Testis (tissue), 3 donors: ENCODE data around the gene KIF18B. TPM values are rescaled to one million over a fixed set of nuclear protein-coding genes. Genes with fewer than 3 reads are reported as not detected.

Source experiments
- DNase-seq: peaks from one replicate; pipeline ENCODE4 v3.0.0-alpha.2; 2019
- H3K27ac ChIP-seq, 2 donors: fragments of 200-600 bp; sonication (generic); one replicate each; pipeline ENCODE4 v1.5.1; 2019
- H3K27me3 ChIP-seq: fragments of 200-600 bp; sonication (generic); one replicate; pipeline ENCODE4 v1.5.1; 2019
- H3K36me3 ChIP-seq: fragments of 200-600 bp; sonication (generic); one replicate; pipeline ENCODE4 v1.5.1; 2017; ENCODE audit warnings: low read depth; ENCODE audit errors: missing control alignments
- H3K4me1 ChIP-seq: fragments of 200-600 bp; sonication (generic); one replicate; pipeline ENCODE4 v1.5.1; 2019
- H3K4me3 ChIP-seq, 2 donors: fragments of 200-600 bp; sonication (generic); one replicate each; pipeline ENCODE4 v1.5.1; 2017 to 2019
- H3K9me3 ChIP-seq: fragments of 200-600 bp; sonication (generic); one replicate; pipeline ENCODE4 v1.5.1; 2017
- POLR2A ChIP-seq: fragments of 450-650 bp; IDR thresholded peaks from one replicate; pipeline ENCODE4 v1.6.1; 2017; ENCODE audit warnings: antibody characterized with exemption, mild to moderate bottlenecking, moderate library complexity
- WGBS, 2 donors: methylation state at CpG; one replicate each; pipeline ENCODE4 v1.1.5; 2018; 5-methylcytosine and 5-hydroxymethylcytosine counted together
- intact Hi-C: fragments of 100-400 bp; cut with DNase I; formaldehyde crosslinking; loops from one replicate; pipeline ENCODE4 v1.15.1; 2023; ENCODE audit warnings: low total_unique reads
- polyA plus RNA-seq: library from polyadenylated mRNA; stranded (reverse); fragments of 350-450 nt; fragmentation: Illumina TruSeq; extraction: RNeasy Lipid Tissue Mini Kit (QIAGEN cat#74804); gene quantifications from one replicate; pipeline ENCODE4 v1.2.3, GENCODE V29; 2014; ENCODE audit warnings: low read depth, low replicate concordance; ENCODE audit not compliant: insufficient read depth
- total RNA-seq, 2 donors: library from RNA; depleted of rRNA; stranded (reverse); fragments of >200 nt; gene quantifications; one replicate each; pipeline ENCODE4 v1.2.3, GENCODE V29; 2016
- TF ChIP-seq, protein P1 (sequence below), 3 experiments: fragments of 450-650 bp in 2 of 3; fragments of 200-600 bp in 1 of 3; sonication (generic) in 1 of 3; IDR thresholded peaks; one replicate each; pipeline ENCODE4 v1.5.1; 2016 to 2019; ENCODE audit warnings: antibody characterized with exemption in 3 of 3, mild to moderate bottlenecking in 2 of 3, moderate library complexity in 1 of 3

KIF18B gene
- total and polyA plus RNA-seq, 3 donors from 2014 or later, result 3.7 to 6.0 (median 4.7) TPM

DNA sequence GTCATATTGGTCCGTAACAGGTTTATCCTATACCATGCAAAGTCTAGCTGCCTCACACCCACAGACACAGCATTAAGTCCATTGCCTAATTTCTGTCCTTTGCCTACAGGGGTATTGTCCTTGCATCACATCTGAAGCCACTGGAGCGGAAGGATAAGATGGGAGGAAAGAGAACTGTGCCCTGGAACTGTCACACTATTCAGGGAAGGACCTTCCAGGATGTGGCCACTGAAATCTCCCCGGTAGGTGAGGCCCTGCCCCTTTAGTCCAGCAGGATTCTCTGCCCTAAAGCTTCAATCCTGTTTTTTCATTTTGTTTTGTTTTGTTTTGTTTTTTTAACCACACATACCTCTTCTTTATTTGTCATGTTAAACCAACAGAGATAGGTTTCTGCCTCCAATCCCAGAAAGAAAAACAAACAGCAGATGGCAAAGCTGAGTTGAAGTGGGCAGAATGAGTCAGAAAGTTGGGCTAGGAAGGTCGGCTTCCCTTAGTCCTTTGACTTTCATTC, 46.1 kb downstream of the KIF18B start:
- Histone ChIP-seq H3K4me3 (no peak overlapping the region), H3K4me1 (peaks cover 11% of the 10 kb centered on the region), H3K27ac (no peak overlapping the region), H3K36me3 (no peaks in the 10 kb centered on the region), H3K27me3 (no peaks in the 10 kb centered on the region), H3K9me3 (no peaks in the 10 kb centered on the region)
- intact Hi-C loops, result no loop called here
- no peak for DNase-seq
- TF ChIP-seq, protein P1, sequence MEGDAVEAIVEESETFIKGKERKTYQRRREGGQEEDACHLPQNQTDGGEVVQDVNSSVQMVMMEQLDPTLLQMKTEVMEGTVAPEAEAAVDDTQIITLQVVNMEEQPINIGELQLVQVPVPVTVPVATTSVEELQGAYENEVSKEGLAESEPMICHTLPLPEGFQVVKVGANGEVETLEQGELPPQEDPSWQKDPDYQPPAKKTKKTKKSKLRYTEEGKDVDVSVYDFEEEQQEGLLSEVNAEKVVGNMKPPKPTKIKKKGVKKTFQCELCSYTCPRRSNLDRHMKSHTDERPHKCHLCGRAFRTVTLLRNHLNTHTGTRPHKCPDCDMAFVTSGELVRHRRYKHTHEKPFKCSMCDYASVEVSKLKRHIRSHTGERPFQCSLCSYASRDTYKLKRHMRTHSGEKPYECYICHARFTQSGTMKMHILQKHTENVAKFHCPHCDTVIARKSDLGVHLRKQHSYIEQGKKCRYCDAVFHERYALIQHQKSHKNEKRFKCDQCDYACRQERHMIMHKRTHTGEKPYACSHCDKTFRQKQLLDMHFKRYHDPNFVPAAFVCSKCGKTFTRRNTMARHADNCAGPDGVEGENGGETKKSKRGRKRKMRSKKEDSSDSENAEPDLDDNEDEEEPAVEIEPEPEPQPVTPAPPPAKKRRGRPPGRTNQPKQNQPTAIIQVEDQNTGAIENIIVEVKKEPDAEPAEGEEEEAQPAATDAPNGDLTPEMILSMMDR (IDR thresholded peaks at IDR 0.05), result no peak
- TF ChIP-seq POLR2A, result no peak
- WGBS, 2 donors, result 88 to 89% methylated on average over 4 of the region's 4 CpGs

DNA sequence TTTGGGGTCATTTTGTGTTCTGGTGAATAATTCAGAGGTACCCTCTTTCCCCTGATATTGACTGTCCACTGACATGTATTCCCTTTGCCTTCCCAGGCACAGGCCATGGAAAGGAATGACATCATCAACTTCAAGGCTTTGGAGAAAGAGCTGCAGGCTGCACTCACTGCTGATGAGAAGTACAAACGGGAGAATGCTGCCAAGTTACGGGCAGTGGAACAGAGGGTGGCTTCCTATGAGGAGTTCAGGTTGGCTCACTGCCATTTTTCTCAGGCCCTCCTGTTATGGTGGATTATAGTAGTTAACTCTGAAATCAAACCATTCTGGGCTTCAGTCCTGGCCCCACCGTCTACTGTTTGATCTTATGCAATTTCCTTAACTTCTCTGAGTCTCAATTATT, 46.7 kb downstream of the KIF18B start:
- no peaks in the 10 kb centered on the region for H3K27me3 ChIP-seq
- peak; percentile 72 for DNase-seq
- WGBS, 2 donors, result 32 to 41% methylated on average over 3 of the region's 3 CpGs
- H3K9me3 ChIP-seq, result no peaks in the 10 kb centered on the region
- no peak overlapping the region for H3K27ac ChIP-seq
- H3K4me1 ChIP-seq, result peaks cover 11% of the 10 kb centered on the region
- H3K36me3 ChIP-seq, result no peaks in the 10 kb centered on the region
- intact Hi-C loops, result no loop called here
- H3K4me3 ChIP-seq, result no peak overlapping the region
- no peak for TF ChIP-seq POLR2A
- TF ChIP-seq, protein P1 (IDR thresholded peaks at IDR 0.05), result no peak

DNA sequence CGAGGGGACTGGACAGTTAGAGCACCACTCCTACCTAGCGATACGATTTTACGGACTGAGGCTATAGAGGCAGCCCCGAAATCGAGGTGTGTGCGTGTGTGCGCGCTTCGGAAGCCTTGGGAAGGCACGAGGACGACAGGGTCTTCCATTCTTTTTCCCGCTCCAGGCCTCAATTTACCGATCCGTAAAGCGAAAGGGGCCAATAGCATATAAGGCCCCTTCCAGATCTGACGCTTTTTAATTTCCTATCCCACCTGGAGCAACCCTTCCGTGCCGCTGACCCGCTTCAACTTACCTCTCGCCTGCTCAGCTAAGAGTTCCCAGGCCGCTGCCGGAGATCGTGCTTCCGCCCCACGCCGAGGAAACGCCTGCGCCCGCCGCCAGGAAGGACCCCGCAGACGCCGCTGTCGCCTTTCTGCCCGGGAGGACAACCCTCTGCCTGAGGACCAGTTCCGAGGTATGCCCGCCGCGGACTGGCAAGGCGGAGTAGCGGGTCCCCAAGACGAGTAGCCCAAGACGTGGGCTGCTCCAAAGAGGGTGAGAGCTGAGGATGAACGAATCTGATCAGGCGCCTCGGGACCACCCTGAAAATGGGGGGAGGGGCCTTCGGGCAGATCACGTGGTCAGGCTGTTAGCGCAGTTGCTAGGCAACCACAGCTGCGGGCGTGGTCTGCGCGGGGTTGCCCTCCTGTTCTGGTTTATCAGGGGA, 48.3 kb downstream of the KIF18B start, which contains the start of gene EFTUD2:
TSS of gene EFTUD2 (minus strand) at position 372 of the 709 bp plus-strand sequence. CDS start 4,924 bp downstream, outside the sequence.
- WGBS, 2 donors, result 0 to 1% methylated on average over 49 to 54 of the region's 54 CpGs
- intact Hi-C loops, result no loop called here
- Histone ChIP-seq H3K9me3 (no peaks in the 10 kb centered on the region), H3K27ac (peak within 1 kb of the TSS; percentile 92 to 94), H3K36me3 (no peaks in the 10 kb centered on the region), H3K27me3 (no peaks in the 10 kb centered on the region), H3K4me3 (peak within 1 kb of the TSS; percentile 74 to 91), H3K4me1 (peaks cover 11% of the 10 kb centered on the region)
- TF ChIP-seq POLR2A, result no peak
- TF ChIP-seq, protein P1 (IDR thresholded peaks at IDR 0.05), result peak in 2 of 3 experiments; percentile 38 to 59
- DNase-seq, result peak; percentile 94

DNA sequence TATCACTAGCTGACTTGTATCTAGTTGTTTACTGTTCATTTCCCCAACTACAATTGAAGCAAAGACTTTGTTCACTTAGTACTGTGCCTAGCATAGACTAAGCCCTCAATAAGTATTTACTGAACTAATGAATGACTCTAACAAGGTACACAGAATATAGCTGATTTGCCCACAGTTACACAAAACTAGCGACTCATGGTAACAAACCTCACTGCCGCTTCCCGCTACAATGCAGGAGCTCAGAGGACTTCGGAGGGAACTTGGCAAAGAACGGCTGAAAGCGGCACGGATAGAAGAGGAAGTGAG, 48.9 kb downstream of the KIF18B start:
- peaks cover 11% of the 10 kb centered on the region for H3K4me1 ChIP-seq
- no peaks in the 10 kb centered on the region for H3K27me3 ChIP-seq
- WGBS, 2 donors, result 0 to 1% methylated on average over 7 of the region's 7 CpGs
- no peaks in the 10 kb centered on the region for H3K36me3 ChIP-seq
- no peaks in the 10 kb centered on the region for H3K9me3 ChIP-seq
- peak overlapping the region; percentile 74 to 91 for H3K4me3 ChIP-seq
- intact Hi-C loops, result no loop called here
- no peak for TF ChIP-seq POLR2A
- TF ChIP-seq, protein P1 (IDR thresholded peaks at IDR 0.05), result no peak
- H3K27ac ChIP-seq, result peak overlapping the region; percentile 92 to 94
- no peak for DNase-seq

DNA sequence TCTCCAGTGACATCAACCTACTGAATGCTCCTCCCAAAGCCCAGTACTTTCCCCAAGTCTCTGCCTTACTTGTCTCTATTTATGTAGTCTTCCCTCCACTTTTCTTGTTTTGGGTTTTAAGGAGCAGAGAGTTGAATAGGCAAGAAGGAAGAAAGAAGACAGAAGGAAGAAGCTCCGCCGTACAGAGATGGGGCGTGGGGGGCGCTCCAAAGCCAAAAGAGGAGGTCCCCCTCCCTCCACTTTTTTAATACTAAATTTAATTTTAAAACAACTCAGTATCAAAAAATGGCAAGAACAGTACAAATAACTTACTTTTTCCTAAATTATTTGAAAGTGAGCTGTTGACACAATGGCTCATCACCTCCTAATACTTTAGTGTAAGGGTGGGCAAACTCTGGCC, 52.9 kb downstream of the KIF18B start:
- 93 to 95% methylated on average over 4 of the region's 4 CpGs for WGBS, 2 donors
- no peak for DNase-seq
- Histone ChIP-seq H3K9me3 (no peaks in the 10 kb centered on the region), H3K27ac (no peak overlapping the region), H3K4me1 (peaks cover 11% of the 10 kb centered on the region), H3K27me3 (no peaks in the 10 kb centered on the region), H3K4me3 (no peak overlapping the region), H3K36me3 (no peaks in the 10 kb centered on the region)
- no peak for TF ChIP-seq POLR2A
- TF ChIP-seq, protein P1 (IDR thresholded peaks at IDR 0.05), result no peak
- intact Hi-C loops, result no loop called here
